ENCODE results near the gene UBAC1. TPM values are rescaled to one million over a fixed set of nuclear protein-coding genes. Genes with fewer than 3 reads are reported as not detected.
A peak's percentile ranks its signal among the peaks of the same experiment; 100 is the strongest.

UBAC1 gene
- total RNA-seq, 1 donor from 2014 or later: 36.0 TPM

GRCh38 chr9:135975834-135976233 lies 14.7 kb upstream of the UBAC1 start:
- H3K36me3 Mint-ChIP-seq (ENCODE audit: low read depth): no peaks in the 10 kb centered on the region
- TF ChIP-seq CTCF (IDR thresholded peaks at IDR 0.05): no peak
- no peak for DNase-seq (ENCODE audit: low spot score)
- H3K4me1 Mint-ChIP-seq (ENCODE audit: low read depth): peaks cover 5% of the 10 kb centered on the region
- no peak overlapping the region for H3K4me3 Mint-ChIP-seq (ENCODE audit: unreplicated experiment)
- H3K27me3 Mint-ChIP-seq (ENCODE audit: low read depth): peaks cover 8% of the 10 kb centered on the region
- no peaks in the 10 kb centered on the region for H3K9me3 Mint-ChIP-seq (ENCODE audit: low read depth)
- no peak overlapping the region for H3K27ac Mint-ChIP-seq (ENCODE audit: unreplicated experiment)

GRCh38 chr9:135974220-135974573 lies 13.0 kb upstream of the UBAC1 start:
- Mint-ChIP-seq H3K4me1 (ENCODE audit: low read depth) (peaks cover 4% of the 10 kb centered on the region), H3K27me3 (ENCODE audit: low read depth) (peaks cover 8% of the 10 kb centered on the region), H3K27ac (ENCODE audit: unreplicated experiment) (no peak overlapping the region), H3K9me3 (ENCODE audit: low read depth) (no peaks in the 10 kb centered on the region), H3K4me3 (ENCODE audit: unreplicated experiment) (no peak overlapping the region), H3K36me3 (ENCODE audit: low read depth) (no peaks in the 10 kb centered on the region)
- TF ChIP-seq CTCF (IDR thresholded peaks at IDR 0.05): peak; percentile 25
- DNase-seq (ENCODE audit: low spot score): no peak

- no peaks in the 10 kb centered on the region for H3K4me1 Mint-ChIP-seq (ENCODE audit: low read depth)
- no peak for DNase-seq (ENCODE audit: low spot score)
- no peak for TF ChIP-seq CTCF (IDR thresholded peaks at IDR 0.05)
- H3K27me3 Mint-ChIP-seq (ENCODE audit: low read depth): peaks cover 8% of the 10 kb centered on the region
- no peak overlapping the region for H3K27ac Mint-ChIP-seq (ENCODE audit: unreplicated experiment)
- no peaks in the 10 kb centered on the region for H3K9me3 Mint-ChIP-seq (ENCODE audit: low read depth)
- H3K36me3 Mint-ChIP-seq (ENCODE audit: low read depth): no peaks in the 10 kb centered on the region
- no peak overlapping the region for H3K4me3 Mint-ChIP-seq (ENCODE audit: unreplicated experiment)
These were observed 12.4 kb upstream of the UBAC1 start for GRCh38 chr9:135973277-135974219.

- TF ChIP-seq CTCF (IDR thresholded peaks at IDR 0.05): no peak
- Mint-ChIP-seq H3K36me3 (ENCODE audit: low read depth) (no peaks in the 10 kb centered on the region), H3K27me3 (ENCODE audit: low read depth) (peaks cover 10% of the 10 kb centered on the region)
These were observed 10.7 kb upstream of the UBAC1 start for GRCh38 chr9:135971892-135972291.

GRCh38 chr9:135971111-135971766 lies 10.1 kb upstream of the UBAC1 start:
- Mint-ChIP-seq H3K36me3 (ENCODE audit: low read depth) (no peaks in the 10 kb centered on the region), H3K27me3 (ENCODE audit: low read depth) (peaks cover 10% of the 10 kb centered on the region), H3K9me3 (ENCODE audit: low read depth) (no peaks in the 10 kb centered on the region), H3K27ac (ENCODE audit: unreplicated experiment) (no peak overlapping the region), H3K4me1 (ENCODE audit: low read depth) (peaks cover 3% of the 10 kb centered on the region), H3K4me3 (ENCODE audit: unreplicated experiment) (no peak overlapping the region)
- TF ChIP-seq CTCF (IDR thresholded peaks at IDR 0.05): no peak
- DNase-seq (ENCODE audit: low spot score): no peak

More at GRCh38 chr9:135971892-135972291, 10.7 kb upstream of the UBAC1 start:
- Mint-ChIP-seq H3K4me3 (ENCODE audit: unreplicated experiment) (no peak overlapping the region), H3K4me1 (ENCODE audit: low read depth) (peaks cover 3% of the 10 kb centered on the region), H3K9me3 (ENCODE audit: low read depth) (no peaks in the 10 kb centered on the region), H3K27ac (ENCODE audit: unreplicated experiment) (no peak overlapping the region)
- no peak for DNase-seq (ENCODE audit: low spot score)

All from chondrocyte (in vitro differentiated cells).